NCI-H2227 treated with DMSO at 0.1 percent for 48 hours (cell line): ENCODE data around the gene CEBPE.

Source experiments
- DNase-seq: peaks from one replicate; lab custom pipeline; 2025; lab: John Stamatoyannopoulos, UW

The CEBPE gene

GRCh38 chr14:23102801-23103200, 16.3 kb downstream of the CEBPE start:
- DNase-seq: no peak

- DNase-seq: no peak
Observed at GRCh38 chr14:23101986-23102625, 16.9 kb downstream of the CEBPE start.

DNA sequence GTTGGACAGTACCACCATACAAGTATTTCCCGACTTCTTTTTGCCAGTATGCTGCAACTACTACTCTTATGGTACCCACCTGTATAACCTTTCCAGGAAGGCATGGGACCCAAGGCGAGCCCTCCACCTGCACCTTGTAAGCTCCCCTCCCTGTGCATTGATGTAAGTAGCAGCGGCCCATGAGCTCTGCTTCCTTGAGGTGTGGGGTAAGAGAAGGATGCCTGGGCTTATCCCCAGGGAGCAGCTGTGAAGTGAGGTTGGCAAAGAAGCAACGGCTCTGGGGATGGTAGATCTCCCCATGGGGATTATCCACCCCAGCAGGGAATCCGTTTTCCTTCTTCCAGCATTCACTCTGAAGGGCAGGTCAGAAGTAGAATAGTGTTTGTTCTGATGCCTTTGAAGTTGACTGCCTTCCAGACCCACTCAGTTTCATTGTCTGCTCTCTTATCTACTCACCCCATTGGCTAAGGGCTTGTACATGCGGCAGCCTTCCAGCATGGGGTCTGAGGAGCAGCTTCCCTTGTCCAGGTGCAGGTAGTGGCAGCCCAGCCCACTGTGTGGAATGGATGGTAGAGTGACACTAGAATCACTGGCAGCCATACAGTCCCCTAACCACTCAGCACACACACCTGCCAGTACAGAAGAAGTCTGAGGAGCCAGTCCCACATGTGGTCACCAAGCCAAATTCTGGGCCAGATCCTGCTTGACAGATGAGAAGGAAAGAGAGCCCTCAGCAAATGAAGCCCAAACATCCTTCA, 17.7 kb downstream of the CEBPE start:
- no peak for DNase-seq

DNA sequence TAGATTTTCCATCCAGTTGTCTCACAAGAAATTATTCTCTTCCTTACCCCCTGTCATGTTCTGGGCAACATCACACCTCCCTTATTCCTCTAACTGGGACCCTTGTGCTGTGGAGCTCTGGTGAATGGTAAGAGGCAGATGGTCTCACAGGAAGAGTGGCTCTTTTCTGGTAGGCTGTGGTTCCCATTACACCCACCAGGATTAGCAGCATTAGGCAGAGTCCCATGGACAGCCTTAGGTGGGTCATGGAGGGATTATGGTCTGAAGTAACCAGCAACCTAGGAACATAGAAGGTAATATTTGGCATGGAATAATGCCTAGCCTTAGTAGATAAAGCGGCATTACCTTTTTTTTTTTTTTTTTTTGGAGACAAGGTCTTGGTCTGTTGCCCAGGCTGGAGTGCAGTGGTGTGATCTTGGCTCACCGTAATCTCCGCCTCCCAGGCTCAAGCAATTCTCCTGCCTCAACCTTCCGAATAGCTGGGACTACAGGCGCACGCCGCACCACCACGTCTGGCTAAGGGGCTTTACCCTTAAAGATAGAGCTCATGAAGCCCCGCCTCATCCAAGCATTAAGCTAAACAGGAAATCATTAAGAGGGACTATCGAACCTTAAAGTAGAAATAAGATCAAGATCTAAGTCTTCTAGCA, 19.7 kb downstream of the CEBPE start:
- no peak for DNase-seq

- no peak for DNase-seq
Observed at GRCh38 chr14:23097786-23098185, 21.3 kb downstream of the CEBPE start.

GRCh38 chr14:23095196-23096108, 23.6 kb downstream of the CEBPE start, which contains the start of gene C14orf119:
Gene C14orf119 (plus strand): TSS chr14:23095505. CDS start chr14:23097659, 2,154 bp downstream.
- DNase-seq: no peak

DNA sequence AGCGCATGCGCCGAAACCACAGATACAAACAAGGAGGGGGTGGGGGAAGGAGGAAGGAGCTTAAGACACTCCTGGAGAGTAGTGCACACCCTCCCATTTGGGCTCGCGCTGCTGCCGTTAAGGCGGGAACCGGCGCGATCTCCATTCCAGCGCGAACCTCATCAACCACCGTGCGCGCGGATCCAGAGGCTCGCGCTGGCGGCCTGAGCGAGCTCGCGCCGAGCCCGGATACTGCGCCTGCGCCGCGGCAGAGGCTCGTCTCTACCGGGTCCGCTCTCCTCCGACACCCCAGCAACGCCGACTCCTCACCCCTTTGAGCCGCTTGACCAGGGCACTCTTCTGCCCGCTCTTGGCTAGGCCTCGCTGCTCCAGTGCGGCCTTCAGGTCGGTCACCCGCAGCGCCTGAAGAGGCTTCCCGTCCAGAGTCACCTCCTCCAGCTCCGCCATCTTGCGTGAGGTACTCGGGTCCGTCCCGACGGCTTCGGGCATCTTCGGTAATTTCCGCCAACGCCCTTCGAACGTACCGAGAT, 24.3 kb downstream of the CEBPE start, which contains the start of gene ACIN1:
ACIN1 (minus strand) TSS at position 471 of the 530 bp plus-strand sequence; CDS start at position 447, 24 bp downstream.
- no peak for DNase-seq

GRCh38 chr14:23093991-23094665, 24.9 kb downstream of the CEBPE start:
- DNase-seq: no peak

DNA sequence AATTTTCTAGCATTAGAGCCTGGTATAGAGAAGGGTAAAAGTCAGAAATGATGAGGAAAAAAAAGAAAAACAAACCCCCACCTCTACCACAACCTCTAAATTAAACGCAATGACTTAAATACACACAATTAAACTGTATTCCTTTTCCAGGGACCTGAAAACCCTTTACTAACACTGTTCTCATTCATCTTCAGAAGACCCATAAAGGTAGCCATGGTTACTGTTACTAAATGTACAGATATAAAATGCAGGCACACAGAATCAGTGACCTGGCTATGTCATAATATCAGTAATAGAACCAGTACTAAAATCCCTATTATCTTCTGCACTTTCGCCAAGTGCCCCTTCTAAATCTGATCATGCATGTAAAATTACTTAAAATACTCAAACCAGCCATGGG, 25.5 kb downstream of the CEBPE start:
- no peak for DNase-seq

DNA sequence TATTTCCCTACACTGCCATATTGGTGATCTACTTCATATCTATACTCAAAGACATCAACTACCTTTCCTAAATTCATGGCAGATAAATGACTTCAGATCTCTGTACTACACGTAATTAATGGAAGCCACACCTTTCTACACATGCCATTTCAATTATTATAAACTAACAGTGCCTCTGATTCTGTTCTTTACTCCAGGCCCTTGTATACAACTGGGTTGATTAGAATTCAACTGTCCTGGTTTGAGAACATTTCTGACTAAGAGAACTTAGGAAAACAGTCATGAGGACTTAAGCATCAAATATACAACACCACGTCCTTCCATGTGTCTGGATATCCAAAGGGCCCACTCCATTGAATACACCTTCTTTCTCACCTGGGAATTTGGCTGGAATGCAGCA, 26.0 kb downstream of the CEBPE start:
- DNase-seq: no peak

- DNase-seq: no peak
Observed at GRCh38 chr14:23091294-23092225, 27.5 kb downstream of the CEBPE start.

GRCh38 chr14:23090254-23090636, 28.8 kb downstream of the CEBPE start:
- no peak for DNase-seq

- DNase-seq: no peak
Observed at GRCh38 chr14:23089498-23090253, 29.4 kb downstream of the CEBPE start.

DNA sequence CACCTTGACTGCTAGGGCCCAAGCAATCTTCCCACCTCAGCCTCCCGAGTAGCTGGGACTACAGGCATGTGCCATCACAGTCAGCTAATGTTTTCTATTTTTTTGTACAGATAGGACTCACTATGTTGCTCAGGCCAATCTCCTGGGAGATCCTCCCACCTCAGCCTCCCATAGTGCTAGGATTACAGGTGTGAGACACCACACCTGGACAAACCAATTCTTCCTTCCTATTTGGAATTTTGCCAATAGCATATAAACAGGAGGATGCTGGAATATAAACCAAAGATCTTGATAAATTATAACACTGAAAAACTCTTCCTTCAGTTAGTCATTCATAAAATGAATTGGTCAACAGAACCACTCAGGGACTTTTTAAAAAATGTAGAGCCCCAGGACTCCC, 32.5 kb downstream of the CEBPE start:
- DNase-seq: no peak

DNA sequence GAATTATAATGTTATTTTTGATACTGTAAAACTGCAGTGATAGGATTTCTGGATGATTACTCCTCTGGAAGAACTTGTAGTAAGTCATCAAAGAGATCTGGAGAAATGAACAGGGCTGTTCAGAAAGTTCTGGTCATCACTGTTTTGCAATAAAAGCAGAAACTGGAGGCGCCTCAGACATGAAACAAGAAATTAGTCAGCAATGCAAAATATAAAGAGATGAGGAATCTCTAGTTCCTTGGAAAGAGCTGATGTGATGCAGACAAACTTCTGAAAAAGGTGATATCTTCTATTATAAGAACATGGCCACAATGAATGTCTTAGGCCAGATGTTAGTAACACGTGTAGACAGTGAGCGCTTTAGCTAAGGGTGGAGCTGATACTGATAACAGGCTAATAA, 33.6 kb downstream of the CEBPE start:
- DNase-seq: no peak

GRCh38 chr14:23080474-23080873, 38.6 kb downstream of the CEBPE start:
- no peak for DNase-seq

- DNase-seq: no peak
Observed at GRCh38 chr14:23079716-23080115, 39.3 kb downstream of the CEBPE start.

DNA sequence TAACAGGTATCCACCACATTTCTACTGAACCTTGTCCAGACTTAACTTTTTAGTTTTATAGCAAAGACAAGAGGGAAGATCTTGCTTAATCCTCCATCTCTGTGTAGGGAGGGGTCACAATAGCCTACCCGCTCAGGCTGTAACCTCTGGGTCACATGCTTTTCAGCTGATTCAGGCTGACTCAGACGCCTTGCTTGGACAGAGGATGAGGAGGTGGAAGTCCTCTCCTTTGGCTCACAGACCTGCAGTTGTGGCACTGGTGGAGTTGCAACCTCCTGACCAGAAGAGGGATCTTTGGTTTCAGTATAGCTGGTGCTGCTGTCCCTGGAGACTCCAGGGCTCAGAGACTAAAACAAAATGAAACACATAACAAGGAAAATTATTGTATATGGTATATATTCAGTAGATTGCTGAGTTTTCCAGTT, 40.4 kb downstream of the CEBPE start:
- no peak for DNase-seq

- DNase-seq: no peak
Observed at GRCh38 chr14:23077962-23078361, 41.1 kb downstream of the CEBPE start.
